ENCODE data around the gene KCNE3.

- no peak for TF ChIP-seq CTCF (optimal IDR thresholded peaks at IDR 0.05 in 1 of 3, IDR thresholded peaks at IDR 0.05 in 1 of 3, conservative IDR thresholded peaks at IDR 0.05 in 1 of 3; ENCODE audit: extremely low read depth in 1 of 3, insufficient read depth in 2 of 3, low read length in 3 of 3)
- TF ChIP-seq EZH2 (IDR thresholded peaks at IDR 0.05; ENCODE audit: low read length), result no peak
Observed at GRCh38 chr11:74425100-74425499, 42.2 kb downstream of the KCNE3 start.

All from keratinocyte (primary cell).